ENCODE data around the gene ADAM33.

Gene ADAM33

GRCh38 chr20:3681931-3682781, at the start of gene ADAM33:
Gene ADAM33 (minus strand): TSS chr20:3682010. CDS start chr20:3682004, 6 bp downstream.
- DNase-seq = no peak

GRCh38 chr20:3730803-3731672, 49.2 kb upstream of the ADAM33 start:
- no peak for DNase-seq

GRCh38 chr20:3729811-3730540, 48.2 kb upstream of the ADAM33 start:
- peak; percentile 54 to 68 (median 56) for DNase-seq

- DNase-seq = no peak
Observed at GRCh38 chr20:3729378-3729777, 47.6 kb upstream of the ADAM33 start.

- DNase-seq = no peak
Observed at GRCh38 chr20:3728876-3729275, 47.1 kb upstream of the ADAM33 start.

GRCh38 chr20:3728354-3728753, 46.5 kb upstream of the ADAM33 start:
- DNase-seq = no peak

- peak in 2 of 3 donors; percentile 33 for DNase-seq
Observed at GRCh38 chr20:3727401-3728021, 45.7 kb upstream of the ADAM33 start.

- no peak for DNase-seq
Observed at GRCh38 chr20:3724356-3724755, 42.5 kb upstream of the ADAM33 start.

- DNase-seq = no peak
Observed at GRCh38 chr20:3723284-3723683, 41.5 kb upstream of the ADAM33 start.

- no peak for DNase-seq
Observed at GRCh38 chr20:3721912-3722311, 40.1 kb upstream of the ADAM33 start.

GRCh38 chr20:3720626-3721025, 38.8 kb upstream of the ADAM33 start:
- DNase-seq = no peak

GRCh38 chr20:3720068-3720467, 38.3 kb upstream of the ADAM33 start:
- no peak for DNase-seq

- DNase-seq = no peak
Observed at GRCh38 chr20:3719046-3719445, 37.2 kb upstream of the ADAM33 start.

GRCh38 chr20:3716195-3716834, 34.5 kb upstream of the ADAM33 start:
- DNase-seq = peak; percentile 51 to 66 (median 53)

- peak; percentile 82 to 88 (median 82) for DNase-seq
Observed at GRCh38 chr20:3714092-3714491, 32.3 kb upstream of the ADAM33 start.

GRCh38 chr20:3712279-3712873, 30.6 kb upstream of the ADAM33 start, which contains the start of gene SIGLEC1:
Gene SIGLEC1 (minus strand): TSS chr20:3712600. CDS start chr20:3707128, 5,472 bp downstream.
- peak; percentile 98 to 99 (median 99) for DNase-seq

GRCh38 chr20:3711484-3711941, 29.7 kb upstream of the ADAM33 start:
- DNase-seq = peak; percentile 93 to 96 (median 94)

GRCh38 chr20:3710703-3711483, 29.1 kb upstream of the ADAM33 start:
- DNase-seq = peak; percentile 81 to 90 (median 82)

GRCh38 chr20:3710011-3710466, 28.2 kb upstream of the ADAM33 start:
- DNase-seq = no peak

- DNase-seq = no peak
Observed at GRCh38 chr20:3707508-3707899, 25.7 kb upstream of the ADAM33 start.

Measured in suppressor macrophage treated with lipopolysaccharide for 1 hour (primary cell).